KMS-11 (cell line): ENCODE measurements around the gene TXNDC5.

Experiments used
- H2AFZ ChIP-seq: fragments of 200-600 bp; sonication (generic); 2 replicates; pipeline ENCODE4 v1.6.1; 2016; ENCODE audit warnings: antibody characterized with exemption, mixed run types, low read depth
- H3K27ac ChIP-seq: fragments of 200-600 bp; sonication (generic); 2 replicates; pipeline ENCODE4 v1.6.1; 2016; ENCODE audit warnings: mild to moderate bottlenecking, mixed run types
- H3K27me3 ChIP-seq: fragments of 200-600 bp; sonication (generic); 2 replicates; pipeline ENCODE4 v1.6.1; 2017; ENCODE audit warnings: mild to moderate bottlenecking, low read depth, mixed run types, moderate library complexity; ENCODE audit not compliant: insufficient read depth
- H3K36me3 ChIP-seq: fragments of 200-600 bp; sonication (generic); 2 replicates; pipeline ENCODE4 v1.6.1; 2017; ENCODE audit warnings: mild to moderate bottlenecking, mixed run types; ENCODE audit not compliant: insufficient read depth
- H3K4me1 ChIP-seq: fragments of 200-600 bp; sonication (generic); 2 replicates; pipeline ENCODE4 v1.6.1; 2016; ENCODE audit warnings: mild to moderate bottlenecking, low read depth, mixed run types; ENCODE audit not compliant: poor library complexity, severe bottlenecking
- H3K4me2 ChIP-seq: fragments of 200-600 bp; sonication (generic); 2 replicates; pipeline ENCODE4 v1.7.0; 2016; ENCODE audit warnings: mild to moderate bottlenecking, mixed run types
- H3K4me3 ChIP-seq: fragments of 200-600 bp; sonication (generic); IDR thresholded peaks from 2 replicates; pipeline ENCODE4 v1.6.1; 2017; ENCODE audit warnings: low read depth, low read length, mixed read lengths; ENCODE audit not compliant: insufficient read depth
- H3K79me2 ChIP-seq: fragments of 200-600 bp; sonication (generic); 2 replicates; pipeline ENCODE4 v1.6.1; 2016; ENCODE audit warnings: low read depth, mixed run types; ENCODE audit not compliant: insufficient read depth
- H3K9ac ChIP-seq: fragments of 200-600 bp; sonication (generic); 2 replicates; pipeline ENCODE4 v1.6.1; 2016; ENCODE audit warnings: mild to moderate bottlenecking, mixed run types
- H4K20me1 ChIP-seq: fragments of 200-600 bp; sonication (generic); 2 replicates; pipeline ENCODE4 v1.6.1; 2016; ENCODE audit warnings: mild to moderate bottlenecking, mixed run types; ENCODE audit not compliant: insufficient read depth
- TF ChIP-seq, protein P1 (sequence below): fragments of 200-600 bp; sonication (generic); conservative IDR thresholded peaks from 2 replicates; pipeline ENCODE4 v1.6.1; 2017; ENCODE audit warnings: low read depth, mild to moderate bottlenecking, antibody characterized with exemption, low read length, moderate library complexity, mixed read lengths

Gene TXNDC5

DNA sequence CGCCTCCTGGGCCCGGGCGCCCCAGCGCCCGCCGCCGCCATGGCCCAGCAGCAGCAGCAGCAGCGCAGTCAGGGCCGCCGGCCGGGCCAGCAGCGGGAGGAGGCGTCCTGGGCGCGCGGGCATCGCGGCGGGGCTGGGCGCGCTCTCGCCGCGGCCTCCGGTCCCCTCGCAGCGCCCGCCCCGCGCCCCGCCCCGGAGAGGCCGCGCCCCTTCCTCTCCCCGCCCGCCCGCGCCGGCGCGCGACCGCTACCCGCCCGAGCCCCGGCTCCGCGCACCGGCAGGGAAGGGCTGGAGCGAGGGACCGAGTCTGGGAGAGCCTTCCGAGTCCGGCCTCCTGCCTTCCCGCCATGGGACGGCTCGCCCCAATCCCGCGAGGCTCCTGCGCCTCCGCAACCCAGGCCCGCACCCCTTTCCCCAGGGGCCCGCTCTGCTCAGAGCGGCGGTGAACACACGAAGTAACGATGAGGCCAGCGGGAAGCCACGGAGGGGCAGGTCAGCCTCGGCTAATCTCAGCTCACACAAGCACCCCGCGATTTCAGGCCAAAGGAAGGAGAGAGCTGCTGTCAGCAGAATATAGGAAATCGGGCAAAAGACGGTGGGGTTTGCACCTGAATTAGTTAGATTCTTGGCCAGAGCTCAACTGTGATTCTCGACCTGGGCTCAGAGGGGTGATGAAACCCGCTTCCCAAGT is at the start of gene TXNDC5:
TXNDC5 (minus strand) TSS at position 135 of the 691 bp plus-strand sequence; CDS start at position 123, 12 bp downstream.
- H3K79me2 ChIP-seq = peaks cover 54% of the 10 kb centered on the region
- H3K4me1 ChIP-seq = peaks cover 69% of the 10 kb centered on the region
- H3K4me2 ChIP-seq = peak within 1 kb of the TSS; percentile 88
- TF ChIP-seq, protein P1, sequence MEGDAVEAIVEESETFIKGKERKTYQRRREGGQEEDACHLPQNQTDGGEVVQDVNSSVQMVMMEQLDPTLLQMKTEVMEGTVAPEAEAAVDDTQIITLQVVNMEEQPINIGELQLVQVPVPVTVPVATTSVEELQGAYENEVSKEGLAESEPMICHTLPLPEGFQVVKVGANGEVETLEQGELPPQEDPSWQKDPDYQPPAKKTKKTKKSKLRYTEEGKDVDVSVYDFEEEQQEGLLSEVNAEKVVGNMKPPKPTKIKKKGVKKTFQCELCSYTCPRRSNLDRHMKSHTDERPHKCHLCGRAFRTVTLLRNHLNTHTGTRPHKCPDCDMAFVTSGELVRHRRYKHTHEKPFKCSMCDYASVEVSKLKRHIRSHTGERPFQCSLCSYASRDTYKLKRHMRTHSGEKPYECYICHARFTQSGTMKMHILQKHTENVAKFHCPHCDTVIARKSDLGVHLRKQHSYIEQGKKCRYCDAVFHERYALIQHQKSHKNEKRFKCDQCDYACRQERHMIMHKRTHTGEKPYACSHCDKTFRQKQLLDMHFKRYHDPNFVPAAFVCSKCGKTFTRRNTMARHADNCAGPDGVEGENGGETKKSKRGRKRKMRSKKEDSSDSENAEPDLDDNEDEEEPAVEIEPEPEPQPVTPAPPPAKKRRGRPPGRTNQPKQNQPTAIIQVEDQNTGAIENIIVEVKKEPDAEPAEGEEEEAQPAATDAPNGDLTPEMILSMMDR = no peak
- H3K9ac ChIP-seq = peak within 1 kb of the TSS; percentile 95
- no peak within 1 kb of the TSS for H3K4me3 ChIP-seq
- peak within 1 kb of the TSS; percentile 42; the same call in 1 of the 2 replicates for H2AFZ ChIP-seq
- no peaks in the 10 kb centered on the region for H3K27me3 ChIP-seq
- H4K20me1 ChIP-seq = peaks cover 17% of the 10 kb centered on the region
- H3K27ac ChIP-seq = peak within 1 kb of the TSS; percentile 91
- H3K36me3 ChIP-seq = peaks cover 17% of the 10 kb centered on the region; the same call in 1 of the 2 replicates

DNA sequence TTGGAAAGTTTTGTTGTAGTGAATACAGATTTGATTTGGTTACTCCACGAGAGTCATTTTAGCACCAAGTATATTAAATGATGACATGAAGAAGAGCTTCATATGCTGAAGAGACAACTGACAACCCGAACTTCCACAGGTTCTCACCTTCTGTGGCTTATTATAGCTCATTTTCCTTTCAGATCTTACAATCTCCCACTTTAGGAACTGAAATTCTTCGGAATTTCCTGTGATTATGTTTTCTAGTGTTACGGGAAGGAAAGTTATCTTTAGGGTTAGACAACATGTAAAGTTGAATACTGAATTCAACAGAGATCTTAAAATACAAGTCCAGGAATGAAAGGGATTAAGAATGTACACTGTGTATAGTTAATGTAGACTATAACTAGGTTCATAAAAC is 49.6 kb upstream of the TXNDC5 start:
- peak overlapping the region; percentile 37; the same call in 1 of the 2 replicates for H3K4me2 ChIP-seq
- no peaks in the 10 kb centered on the region for H3K36me3 ChIP-seq
- peaks cover 67% of the 10 kb centered on the region for H3K4me1 ChIP-seq
- H4K20me1 ChIP-seq = no peaks in the 10 kb centered on the region
- H3K79me2 ChIP-seq = no peaks in the 10 kb centered on the region
- H3K9ac ChIP-seq = no peak overlapping the region
- H3K27me3 ChIP-seq = no peaks in the 10 kb centered on the region
- peak overlapping the region; percentile 64 for H3K27ac ChIP-seq
- H2AFZ ChIP-seq = no peak overlapping the region
- H3K4me3 ChIP-seq = no peak overlapping the region
- TF ChIP-seq, protein P1 = no peak

DNA sequence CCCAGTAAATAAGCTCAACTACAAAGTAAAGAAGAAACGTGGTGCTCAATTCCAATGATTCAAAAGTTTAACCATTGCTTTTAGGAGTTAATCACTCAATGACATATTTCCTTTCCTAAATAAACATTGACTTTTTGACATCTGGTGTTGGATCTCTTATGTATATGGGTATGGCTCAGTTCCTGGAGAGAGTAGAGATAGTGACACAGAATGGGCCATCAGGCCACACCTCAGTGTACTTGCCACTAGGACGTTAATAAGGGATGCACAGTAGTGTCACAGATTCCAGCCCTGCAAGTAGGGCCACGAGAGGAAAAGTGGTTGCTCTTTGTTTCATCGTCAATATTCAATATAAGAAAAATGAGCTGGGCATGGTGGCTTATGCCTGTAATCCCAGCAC is 48.9 kb upstream of the TXNDC5 start:
- H3K4me1 ChIP-seq = peaks cover 60% of the 10 kb centered on the region
- H3K4me3 ChIP-seq = no peak overlapping the region
- no peak overlapping the region for H3K4me2 ChIP-seq
- no peaks in the 10 kb centered on the region for H4K20me1 ChIP-seq
- no peaks in the 10 kb centered on the region for H3K79me2 ChIP-seq
- no peaks in the 10 kb centered on the region for H3K36me3 ChIP-seq
- no peak overlapping the region for H3K9ac ChIP-seq
- H2AFZ ChIP-seq = no peak overlapping the region
- H3K27ac ChIP-seq = no peak overlapping the region
- TF ChIP-seq, protein P1 = no peak
- no peaks in the 10 kb centered on the region for H3K27me3 ChIP-seq

GRCh38 chr6:7958464-7958863 is 47.9 kb upstream of the TXNDC5 start:
- H3K27ac ChIP-seq = no peak overlapping the region
- TF ChIP-seq, protein P1 = no peak
- no peak overlapping the region for H2AFZ ChIP-seq

More at GRCh38 chr6:7958464-7958863, 47.9 kb upstream of the TXNDC5 start:
- Histone ChIP-seq H3K4me3 (no peak overlapping the region), H3K9ac (no peak overlapping the region), H3K27me3 (no peaks in the 10 kb centered on the region), H3K4me2 (no peak overlapping the region), H4K20me1 (no peaks in the 10 kb centered on the region), H3K79me2 (no peaks in the 10 kb centered on the region), H3K4me1 (peaks cover 50% of the 10 kb centered on the region), H3K36me3 (no peaks in the 10 kb centered on the region)
